GM12878 (cell line): ENCODE data around the gene MTHFD1L. TPM values are rescaled to one million over a fixed set of nuclear protein-coding genes. Genes with fewer than 3 reads are reported as not detected.

Source experiments
- ATAC-seq: fragments of 200-7000 bp; cut with Tn5 transposase; 3 replicates; pipeline ENCODE4 v1.9.1; 2020; ENCODE audit warnings: mild to moderate bottlenecking, moderate library complexity
- BruUV-seq: library from RNA; stranded (reverse); fragments of 400-500 nt; replicated peaks from 2 replicates; lab custom pipeline; 2021; lab: Mats Ljungman, UMichigan
- CTCF ChIA-PET: fragments of 300-600 bp; sonication (Branson Sonifier 250); formaldehyde crosslinking; extraction: SDS; loops from one replicate; lab custom pipeline; 2021; ENCODE audit warnings: inconsistent platforms; lab: Yijun Ruan, JAX
- POLR2A ChIA-PET: fragments of 350-600 bp; formaldehyde crosslinking; extraction: SDS; loops from one replicate; lab custom pipeline; 2021; ENCODE audit warnings: inconsistent platforms; lab: Charles Lee
- RAD21 ChIA-PET: fragments of 300-600 bp; sonication (Branson Sonifier 250); formaldehyde crosslinking; loops from one replicate; lab custom pipeline; 2023; ENCODE audit warnings: antibody characterized with exemption; ENCODE audit not compliant: unreplicated experiment; lab: Charles Lee
- SMC1A ChIA-PET: fragments of 300-600 bp; sonication (Branson Sonifier 250); formaldehyde crosslinking; loops from one replicate; lab custom pipeline; 2023; ENCODE audit not compliant: unreplicated experiment, uncharacterized antibody; lab: Charles Lee
- DNase-seq: peaks from one replicate; pipeline ENCODE4 v3.0.0-alpha.2; 2011; ENCODE audit warnings: low read depth, low spot score
- FAIRE-seq: peaks from 3 replicates; lab custom pipeline; 2011; peaks lifted over from hg19 to GRCh38; lab: Jason Lieb, UNC
- H2AFZ ChIP-seq: 2 replicates; pipeline ENCODE4 v1.6.0; 2011; ENCODE audit warnings: low read depth, low read length, control low read depth; ENCODE audit not compliant: control insufficient read depth
- H3K27ac ChIP-seq: 2 replicates; pipeline ENCODE4 v1.5.1; 2011; ENCODE audit warnings: control low read depth; ENCODE audit not compliant: control insufficient read depth, insufficient read depth
- H3K27me3 ChIP-seq, 2 experiments: replicated peaks in 1 of 2; 2 replicates each; pipeline versions ENCODE4 v1.6.0 to v1.6.1; 2011; ENCODE audit warnings: low read length in 1 of 2; ENCODE audit not compliant: control insufficient read depth in 2 of 2, insufficient read depth in 2 of 2
- H3K36me3 ChIP-seq, 2 experiments: 2 replicates each; pipeline ENCODE4 v1.5.1; 2011; ENCODE audit warnings: low read length in 1 of 2; ENCODE audit not compliant: control insufficient read depth in 2 of 2, insufficient read depth in 2 of 2
- H3K4me1 ChIP-seq: 2 replicates; pipeline ENCODE4 v1.6.1; 2011; ENCODE audit warnings: mild to moderate bottlenecking, low read length, moderate library complexity, mixed read lengths; ENCODE audit not compliant: control insufficient read depth, insufficient read depth
- H3K4me2 ChIP-seq: 2 replicates; pipeline ENCODE4 v1.6.0; 2011; ENCODE audit warnings: control low read depth; ENCODE audit not compliant: control insufficient read depth, insufficient read depth
- H3K4me3 ChIP-seq: fragments of 200-600 bp; sonication (generic); 2 replicates; pipeline ENCODE4 v1.5.1; 2016
- H3K79me2 ChIP-seq: 2 replicates; pipeline ENCODE4 v1.6.0; 2011; ENCODE audit warnings: low read length; ENCODE audit not compliant: control insufficient read depth, insufficient read depth
- H3K9ac ChIP-seq: 2 replicates; pipeline ENCODE4 v1.8.0; 2011; ENCODE audit warnings: low read length, control low read depth, mixed read lengths; ENCODE audit not compliant: control insufficient read depth, insufficient read depth
- H3K9me3 ChIP-seq: replicated peaks from 3 replicates; pipeline ENCODE4 v1.5.1; 2011; ENCODE audit warnings: mild to moderate bottlenecking, low read length; ENCODE audit not compliant: control insufficient read depth, insufficient read depth
- H4K20me1 ChIP-seq: 2 replicates; pipeline ENCODE4 v1.6.0; 2011; ENCODE audit not compliant: control insufficient read depth, insufficient read depth
- BCL11A ChIP-seq: IDR thresholded peaks from 2 replicates; pipeline ENCODE4 v1.6.1; 2011; ENCODE audit warnings: low read depth, low read length
- CEBPB ChIP-seq, 2 experiments: fragments of 150-350 bp in 1 of 2; IDR thresholded peaks; 2 replicates each; pipeline ENCODE4 v1.6.1; 2012 to 2014; ENCODE audit warnings: low read depth in 2 of 2, low read length in 2 of 2, borderline replicate concordance in 1 of 2, inconsistent platforms in 1 of 2
- SPI1 ChIP-seq: IDR thresholded peaks from 2 replicates; pipeline ENCODE4 v1.6.1; 2011; ENCODE audit warnings: low read depth, mild to moderate bottlenecking, low read length, moderate library complexity, borderline replicate concordance; ENCODE audit not compliant: insufficient read depth
- WGBS: methylation state at CpG from one replicate; pipeline ENCODE4 v1.1.6; 2016; ENCODE audit warnings: low lambda C conversion rate; ENCODE audit not compliant: insufficient replicate concordance, insufficient coverage; ENCODE audit errors: missing lambda C conversion rate; 5-methylcytosine and 5-hydroxymethylcytosine counted together
- in situ Hi-C: fragments of 300-500 bp; cut with MboI; formaldehyde crosslinking; loops from 9 replicates; pipeline ENCODE4 v1.14.3; 2018; ENCODE audit warnings: mixed read lengths
- intact Hi-C: fragments of 100-400 bp; cut with micrococcal nuclease; formaldehyde crosslinking; loops from one replicate; pipeline ENCODE4 v1.14.2; 2022; ENCODE audit not compliant: unreplicated experiment
- polyA plus RNA-seq, 11 experiments: library from polyadenylated mRNA; depleted of rRNA in 4 of 11; unstranded in 6 of 11; stranded (reverse) in 5 of 11; fragments of >200 nt; fragmentation: Nextera tagmentation in 4 of 11; fragmentation: Illumina TruSeq in 1 of 11; extraction: Ambion mirVana in 4 of 11; extraction: Trizol in 1 of 11; gene quantifications; 1 replicate in 1 of 11; 2 replicates in 10 of 11; pipeline versions ENCODE4 v1.2.1 to v1.2.3, GENCODE V29; 2011 to 2016; ENCODE audit warnings: inconsistent platforms in 2 of 11, missing spikeins in 2 of 11, low read depth in 1 of 11
- total RNA-seq, 4 experiments: library from RNA; depleted of rRNA in 3 of 4; stranded (reverse); fragments of >200 nt in 3 of 4; fragmentation: Illumina TruSeq in 1 of 4; extraction: Trizol in 1 of 4; gene quantifications; 2 replicates each; pipeline versions ENCODE4 v1.2.1 to v1.2.3, GENCODE V29; 2013 to 2021
- TF ChIP-seq, protein P1 (sequence below): fragments of 450-650 bp; IDR thresholded peaks from 2 replicates; pipeline ENCODE4 v1.6.1; 2017; ENCODE audit warnings: antibody characterized with exemption, mild to moderate bottlenecking, moderate library complexity
- TF ChIP-seq, protein P2 (sequence below): fragments of 450-650 bp; IDR thresholded peaks from 2 replicates; pipeline ENCODE4 v1.6.1; 2017; ENCODE audit warnings: mild to moderate bottlenecking, low read depth, inconsistent platforms; ENCODE audit not compliant: poor library complexity, severe bottlenecking
- TF ChIP-seq, protein P3 (sequence below): IDR thresholded peaks from 2 replicates; pipeline ENCODE4 v1.6.1; 2011; ENCODE audit warnings: low read depth, low read length, improper control_type of control experiment, borderline replicate concordance

MTHFD1L gene
- total and polyA plus RNA-seq, 10 of the 15 experiments (the other 5 are each of a cell fraction or from before 2014, with no cell fraction given) = 11.7 to 75.5 (median 28.8) TPM

DNA sequence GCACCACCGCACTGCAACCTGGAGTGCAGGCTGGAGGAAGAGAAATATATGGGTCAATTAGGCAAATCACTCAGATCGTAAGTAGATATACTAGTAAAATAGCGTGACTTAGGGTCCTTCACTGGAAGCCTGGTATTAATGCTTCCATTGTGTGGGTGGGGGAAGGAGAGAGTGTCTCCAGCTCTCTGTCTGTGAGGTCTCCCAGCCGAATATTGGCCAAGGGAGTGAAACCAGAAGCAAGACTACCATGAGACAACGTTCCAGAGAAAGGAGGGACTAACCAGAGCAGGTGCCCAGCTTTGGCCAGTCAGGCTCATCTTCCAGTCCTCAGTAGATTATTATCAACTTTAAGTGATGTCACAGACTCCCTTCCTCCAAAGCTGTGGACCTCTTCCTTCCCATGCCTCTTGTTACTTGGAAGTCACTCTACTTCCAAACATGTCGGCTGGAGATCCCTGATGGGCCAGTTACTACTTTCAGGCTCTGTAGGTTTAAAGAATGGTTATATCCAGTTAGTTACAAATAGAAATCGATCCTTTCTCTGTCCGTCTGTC lies 28.8 kb downstream of the MTHFD1L start:
- peak overlapping the region; percentile 48; the same call in 1 of the 2 replicates for H3K4me2 ChIP-seq
- ChIA-PET CTCF (interaction anchor here (1.0 to 16.6 kb wide), 9 partner anchors 8 to 438 kb away, joined by 3 to 369 read pairs (median 8); no protein-coding TSS in a partner anchor), RAD21 (interaction anchor here (1.5 to 8.0 kb wide), 2 partner anchors 430 to 441 kb away, joined by 5 to 180 read pairs; no protein-coding TSS in a partner anchor), SMC1A (interaction anchor here (0.9 to 11.4 kb wide), 3 partner anchors 120 to 441 kb away, joined by 4 to 200 read pairs (median 37); no protein-coding TSS in a partner anchor), POLR2A (no interaction called here)
- intact Hi-C loops (loop anchor here (5.0 to 10.0 kb wide), 2 partner anchors 118 to 561 kb away; partner anchors contain the start of gene RMND1), in situ Hi-C loops (loop anchor here (5.0 kb wide), 1 partner anchor 433 kb away; no protein-coding TSS in a partner anchor)
- TF ChIP-seq BCL11A (no peak), CEBPB (IDR thresholded peaks at IDR 0.05; ENCODE audit: borderline replicate concordance in 1 of 2, low read depth in 2 of 2, low read length in 2 of 2) (no peak)
- FAIRE-seq (no peak), ATAC-seq (no peak), DNase-seq (no peak)
- no peak overlapping the region for H3K4me3 ChIP-seq
- no peak overlapping the region for H2AFZ ChIP-seq
- H3K4me1 ChIP-seq = peaks cover 42% of the 10 kb centered on the region
- H4K20me1 ChIP-seq = no peaks in the 10 kb centered on the region
- H3K9me3 ChIP-seq = no peaks in the 10 kb centered on the region
- no peak overlapping the region for H3K27ac ChIP-seq
- H3K27me3 ChIP-seq = no peaks in the 10 kb centered on the region
- WGBS = 88% methylated on average over 8 of the region's 8 CpGs
- no TSS peak for BruUV-seq
- no peak overlapping the region for H3K9ac ChIP-seq
- peaks cover 1% of the 10 kb centered on the region; the same call in 1 of the 2 replicates for H3K79me2 ChIP-seq
- peaks cover 7 to 8% of the 10 kb centered on the region in 2 experiments for H3K36me3 ChIP-seq

DNA sequence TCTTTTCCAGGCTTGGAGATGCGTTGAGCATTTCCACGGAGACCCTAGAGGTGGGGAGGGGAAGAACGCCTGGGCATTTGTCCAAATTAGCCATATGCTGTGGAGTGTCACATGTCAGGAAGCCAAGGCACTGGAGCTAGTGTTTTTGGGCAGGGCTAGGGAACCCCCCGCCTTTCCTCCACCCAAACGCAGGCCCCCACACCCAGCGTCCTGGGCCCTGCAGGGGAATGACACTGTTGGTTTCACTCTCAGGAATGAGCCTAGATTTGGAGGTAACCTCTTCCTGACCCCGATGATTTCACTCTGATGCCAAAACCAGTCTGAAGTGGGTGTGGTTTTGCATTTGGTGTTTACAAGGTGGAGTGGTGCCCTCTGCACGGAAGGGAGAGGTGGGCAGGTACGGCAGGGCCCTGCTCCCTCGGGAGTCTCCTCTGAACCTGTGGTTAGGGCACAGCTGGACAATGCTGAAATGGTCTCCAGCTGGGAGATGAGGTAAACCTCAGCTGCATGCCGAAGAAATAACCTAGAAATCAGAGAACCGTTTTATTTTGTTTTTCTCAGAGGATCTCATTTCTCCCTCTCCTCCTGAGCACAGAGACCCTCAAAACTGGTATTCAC lies 29.5 kb downstream of the MTHFD1L start:
- POLR2A ChIA-PET = interaction anchor here (0.6 kb wide), 1 partner anchor 37 kb away, joined by 5 read pairs; no protein-coding TSS in a partner anchor
- Histone ChIP-seq H3K27me3 (no peaks in the 10 kb centered on the region), H4K20me1 (no peaks in the 10 kb centered on the region), H2AFZ (no peak overlapping the region), H3K36me3 (peaks cover 7 to 8% of the 10 kb centered on the region in 2 experiments), H3K4me2 (peak overlapping the region; percentile 48), H3K27ac (peak overlapping the region; percentile 46; the same call in 1 of the 2 replicates), H3K9me3 (no peaks in the 10 kb centered on the region), H3K4me3 (0 out of 2 replicates have a peak overlapping the region, but pooled peaks have one; percentile 23), H3K79me2 (peaks cover 1% of the 10 kb centered on the region; the same call in 1 of the 2 replicates), H3K9ac (no peak overlapping the region), H3K4me1 (peaks cover 42% of the 10 kb centered on the region)
- no peak for FAIRE-seq
- in situ Hi-C loops = loop anchor here (5.0 kb wide), 1 partner anchor 432 kb away; no protein-coding TSS in a partner anchor
- BruUV-seq = no TSS peak
- CTCF ChIA-PET = interaction anchor here (0.6 to 16.6 kb wide), 10 partner anchors 8 to 477 kb away, joined by 3 to 369 read pairs (median 7); no protein-coding TSS in a partner anchor
- SMC1A ChIA-PET = interaction anchor here (0.8 to 11.4 kb wide), 7 partner anchors 20 to 481 kb away, joined by 3 to 200 read pairs (median 4); no protein-coding TSS in a partner anchor
- WGBS = 19% methylated on average over 12 of the region's 12 CpGs
- intact Hi-C loops = loop anchor here (5.0 to 10.0 kb wide), 2 partner anchors 117 to 560 kb away; partner anchors contain the start of gene RMND1
- ATAC-seq = peak; percentile 75
- DNase-seq = peak; percentile 61
- RAD21 ChIA-PET = interaction anchor here (0.6 to 8.0 kb wide), 5 partner anchors 32 to 440 kb away, joined by 3 to 180 read pairs (median 5); no protein-coding TSS in a partner anchor
- TF ChIP-seq, protein P1, sequence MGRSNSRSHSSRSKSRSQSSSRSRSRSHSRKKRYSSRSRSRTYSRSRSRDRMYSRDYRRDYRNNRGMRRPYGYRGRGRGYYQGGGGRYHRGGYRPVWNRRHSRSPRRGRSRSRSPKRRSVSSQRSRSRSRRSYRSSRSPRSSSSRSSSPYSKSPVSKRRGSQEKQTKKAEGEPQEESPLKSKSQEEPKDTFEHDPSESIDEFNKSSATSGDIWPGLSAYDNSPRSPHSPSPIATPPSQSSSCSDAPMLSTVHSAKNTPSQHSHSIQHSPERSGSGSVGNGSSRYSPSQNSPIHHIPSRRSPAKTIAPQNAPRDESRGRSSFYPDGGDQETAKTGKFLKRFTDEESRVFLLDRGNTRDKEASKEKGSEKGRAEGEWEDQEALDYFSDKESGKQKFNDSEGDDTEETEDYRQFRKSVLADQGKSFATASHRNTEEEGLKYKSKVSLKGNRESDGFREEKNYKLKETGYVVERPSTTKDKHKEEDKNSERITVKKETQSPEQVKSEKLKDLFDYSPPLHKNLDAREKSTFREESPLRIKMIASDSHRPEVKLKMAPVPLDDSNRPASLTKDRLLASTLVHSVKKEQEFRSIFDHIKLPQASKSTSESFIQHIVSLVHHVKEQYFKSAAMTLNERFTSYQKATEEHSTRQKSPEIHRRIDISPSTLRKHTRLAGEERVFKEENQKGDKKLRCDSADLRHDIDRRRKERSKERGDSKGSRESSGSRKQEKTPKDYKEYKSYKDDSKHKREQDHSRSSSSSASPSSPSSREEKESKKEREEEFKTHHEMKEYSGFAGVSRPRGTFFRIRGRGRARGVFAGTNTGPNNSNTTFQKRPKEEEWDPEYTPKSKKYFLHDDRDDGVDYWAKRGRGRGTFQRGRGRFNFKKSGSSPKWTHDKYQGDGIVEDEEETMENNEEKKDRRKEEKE = no peak
- TF ChIP-seq, protein P2, sequence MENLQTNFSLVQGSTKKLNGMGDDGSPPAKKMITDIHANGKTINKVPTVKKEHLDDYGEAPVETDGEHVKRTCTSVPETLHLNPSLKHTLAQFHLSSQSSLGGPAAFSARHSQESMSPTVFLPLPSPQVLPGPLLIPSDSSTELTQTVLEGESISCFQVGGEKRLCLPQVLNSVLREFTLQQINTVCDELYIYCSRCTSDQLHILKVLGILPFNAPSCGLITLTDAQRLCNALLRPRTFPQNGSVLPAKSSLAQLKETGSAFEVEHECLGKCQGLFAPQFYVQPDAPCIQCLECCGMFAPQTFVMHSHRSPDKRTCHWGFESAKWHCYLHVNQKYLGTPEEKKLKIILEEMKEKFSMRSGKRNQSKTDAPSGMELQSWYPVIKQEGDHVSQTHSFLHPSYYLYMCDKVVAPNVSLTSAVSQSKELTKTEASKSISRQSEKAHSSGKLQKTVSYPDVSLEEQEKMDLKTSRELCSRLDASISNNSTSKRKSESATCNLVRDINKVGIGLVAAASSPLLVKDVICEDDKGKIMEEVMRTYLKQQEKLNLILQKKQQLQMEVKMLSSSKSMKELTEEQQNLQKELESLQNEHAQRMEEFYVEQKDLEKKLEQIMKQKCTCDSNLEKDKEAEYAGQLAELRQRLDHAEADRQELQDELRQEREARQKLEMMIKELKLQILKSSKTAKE = peak; percentile 70
- TF ChIP-seq, protein P3, sequence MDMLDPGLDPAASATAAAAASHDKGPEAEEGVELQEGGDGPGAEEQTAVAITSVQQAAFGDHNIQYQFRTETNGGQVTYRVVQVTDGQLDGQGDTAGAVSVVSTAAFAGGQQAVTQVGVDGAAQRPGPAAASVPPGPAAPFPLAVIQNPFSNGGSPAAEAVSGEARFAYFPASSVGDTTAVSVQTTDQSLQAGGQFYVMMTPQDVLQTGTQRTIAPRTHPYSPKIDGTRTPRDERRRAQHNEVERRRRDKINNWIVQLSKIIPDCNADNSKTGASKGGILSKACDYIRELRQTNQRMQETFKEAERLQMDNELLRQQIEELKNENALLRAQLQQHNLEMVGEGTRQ = no peak
- no peak for TF ChIP-seq SPI1
